Measurements from ENCODE around the gene AFF3. TPM values are rescaled to one million over a fixed set of nuclear protein-coding genes. Genes with fewer than 3 reads are reported as not detected.

Gene AFF3
- total and polyA plus RNA-seq, 4 donors = 4.2 to 90.9 (median 14.6) TPM

DNA sequence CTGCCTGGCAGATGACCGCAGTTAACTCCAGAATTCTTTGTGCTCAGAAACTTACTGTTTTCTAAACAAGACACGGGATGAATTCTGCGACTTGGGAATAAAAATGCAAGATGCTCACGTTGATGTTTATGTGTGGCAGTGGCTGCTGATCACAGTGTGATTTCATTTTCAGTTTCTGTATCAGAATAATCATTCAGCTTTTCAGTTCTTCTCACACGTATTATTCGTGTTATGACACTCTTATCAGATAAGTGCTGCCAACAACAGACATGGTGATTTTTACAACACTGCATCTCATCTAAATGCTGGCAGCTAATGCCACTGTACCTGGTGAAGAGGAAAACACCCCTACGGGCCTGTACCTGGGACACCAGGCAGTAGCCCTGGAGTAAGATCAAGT lies 379.7 kb downstream of the AFF3 start:
- no peaks in the 10 kb centered on the region for H3K9me3 ChIP-seq (ENCODE audit: control insufficient read depth in 4 of 4, insufficient read depth in 3 of 4, low read length in 3 of 4)
- TF ChIP-seq, protein P1, sequence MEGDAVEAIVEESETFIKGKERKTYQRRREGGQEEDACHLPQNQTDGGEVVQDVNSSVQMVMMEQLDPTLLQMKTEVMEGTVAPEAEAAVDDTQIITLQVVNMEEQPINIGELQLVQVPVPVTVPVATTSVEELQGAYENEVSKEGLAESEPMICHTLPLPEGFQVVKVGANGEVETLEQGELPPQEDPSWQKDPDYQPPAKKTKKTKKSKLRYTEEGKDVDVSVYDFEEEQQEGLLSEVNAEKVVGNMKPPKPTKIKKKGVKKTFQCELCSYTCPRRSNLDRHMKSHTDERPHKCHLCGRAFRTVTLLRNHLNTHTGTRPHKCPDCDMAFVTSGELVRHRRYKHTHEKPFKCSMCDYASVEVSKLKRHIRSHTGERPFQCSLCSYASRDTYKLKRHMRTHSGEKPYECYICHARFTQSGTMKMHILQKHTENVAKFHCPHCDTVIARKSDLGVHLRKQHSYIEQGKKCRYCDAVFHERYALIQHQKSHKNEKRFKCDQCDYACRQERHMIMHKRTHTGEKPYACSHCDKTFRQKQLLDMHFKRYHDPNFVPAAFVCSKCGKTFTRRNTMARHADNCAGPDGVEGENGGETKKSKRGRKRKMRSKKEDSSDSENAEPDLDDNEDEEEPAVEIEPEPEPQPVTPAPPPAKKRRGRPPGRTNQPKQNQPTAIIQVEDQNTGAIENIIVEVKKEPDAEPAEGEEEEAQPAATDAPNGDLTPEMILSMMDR (IDR thresholded peaks at IDR 0.05; ENCODE audit: control extremely low read depth, extremely low read depth) = no peak
- WGBS, 2 donors = 74 to 85% methylated on average over 7 of the region's 7 CpGs
- no peaks in the 10 kb centered on the region for H3K27me3 ChIP-seq (ENCODE audit: control insufficient read depth in 3 of 3, insufficient read depth in 3 of 3, low read length in 2 of 3)
- no peak overlapping the region for H3K27ac ChIP-seq (ENCODE audit: low read depth in 1 of 2, low read length in 1 of 2)
- ATAC-seq (ENCODE audit: insufficient read depth, low FRiP score) (no peak), DNase-seq (no peak)
- no peak overlapping the region for H3K4me3 ChIP-seq
- H3K4me1 ChIP-seq (ENCODE audit: control insufficient read depth in 5 of 5, insufficient read depth in 5 of 5, low read length in 5 of 5) = peaks cover 0 to 5% (median 0%) of the 10 kb centered on the region in 5 donors
- H3K9ac ChIP-seq (ENCODE audit: insufficient read depth in 1 of 2, low read length in 2 of 2) = peak overlapping the region in 1 of 2 donors; percentile 3
- H3K36me3 ChIP-seq (ENCODE audit: control insufficient read depth in 4 of 4, insufficient read depth in 4 of 4, low read length in 4 of 4) = peaks cover 0 to 3% (median under 1%) of the 10 kb centered on the region in 4 donors

DNA sequence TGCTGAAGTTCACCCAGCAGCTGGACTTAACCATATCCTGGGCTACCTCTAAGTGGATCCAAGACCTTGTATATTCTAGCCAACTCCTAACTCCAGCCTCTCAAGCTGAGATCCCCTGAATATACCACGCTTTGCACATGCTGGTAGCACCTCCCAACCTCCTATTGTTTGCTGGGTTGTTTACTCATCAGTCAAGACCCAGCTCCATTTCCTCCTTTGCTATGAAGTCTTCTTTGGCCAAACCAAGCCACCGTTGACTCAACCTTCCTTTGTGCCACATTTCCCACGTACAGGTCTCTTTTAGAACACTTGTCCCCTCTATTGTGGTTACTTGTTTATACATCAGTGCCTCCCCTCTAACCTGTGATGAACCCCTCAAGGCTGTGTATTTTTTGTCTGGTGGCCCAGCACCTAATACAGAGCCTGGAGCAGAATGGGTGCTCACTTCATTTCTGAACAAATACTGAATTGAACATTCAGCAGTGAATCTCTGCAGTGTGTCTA lies 384.7 kb downstream of the AFF3 start:
- TF ChIP-seq, protein P1 (IDR thresholded peaks at IDR 0.05; ENCODE audit: control extremely low read depth, extremely low read depth) = no peak
- Histone ChIP-seq H3K27ac (ENCODE audit: low read depth in 1 of 2, low read length in 1 of 2) (peak overlapping the region in 1 of 2 donors; percentile 28), H3K4me3 (no peak overlapping the region), H3K9me3 (ENCODE audit: control insufficient read depth in 4 of 4, insufficient read depth in 3 of 4, low read length in 3 of 4) (no peaks in the 10 kb centered on the region), H3K36me3 (ENCODE audit: control insufficient read depth in 4 of 4, insufficient read depth in 4 of 4, low read length in 4 of 4) (peaks cover 0 to 3% (median under 1%) of the 10 kb centered on the region in 4 donors), H3K4me1 (ENCODE audit: control insufficient read depth in 5 of 5, insufficient read depth in 5 of 5, low read length in 5 of 5) (peaks cover 0 to 2% (median 0%) of the 10 kb centered on the region in 5 donors), H3K9ac (ENCODE audit: insufficient read depth in 1 of 2, low read length in 2 of 2) (no peak overlapping the region), H3K27me3 (ENCODE audit: control insufficient read depth in 3 of 3, insufficient read depth in 3 of 3, low read length in 2 of 3) (no peaks in the 10 kb centered on the region)
- WGBS, 2 donors = 58 to 70% methylated on average over 3 of the region's 3 CpGs
- no peak for ATAC-seq (ENCODE audit: insufficient read depth, low FRiP score)
- DNase-seq = no peak

DNA sequence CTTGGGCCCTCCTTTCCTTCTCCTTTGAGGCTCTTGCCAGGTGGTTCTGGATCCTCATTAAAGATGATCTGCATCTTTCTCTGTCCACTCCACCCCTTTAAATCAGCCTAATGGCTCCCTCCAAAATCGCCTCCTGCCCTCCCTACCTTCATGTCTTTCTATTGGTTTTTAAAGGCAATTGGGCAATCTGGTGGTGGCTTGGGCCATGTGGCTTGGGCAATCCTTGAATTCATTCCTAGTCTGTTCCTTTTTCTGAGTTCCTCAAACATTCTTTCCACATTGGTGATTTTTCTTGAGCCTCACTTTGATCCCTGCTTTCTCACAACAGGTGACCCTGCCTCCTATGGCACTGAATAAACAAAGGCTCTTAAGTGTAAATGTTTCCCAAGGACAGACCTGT lies 386.3 kb downstream of the AFF3 start:
- H3K4me1 ChIP-seq (ENCODE audit: control insufficient read depth in 5 of 5, insufficient read depth in 5 of 5, low read length in 5 of 5) = peaks cover 0 to 2% (median 0%) of the 10 kb centered on the region in 5 donors
- no peak for ATAC-seq (ENCODE audit: insufficient read depth, low FRiP score)
- TF ChIP-seq, protein P1 (IDR thresholded peaks at IDR 0.05; ENCODE audit: control extremely low read depth, extremely low read depth) = no peak
- H3K27ac ChIP-seq (ENCODE audit: low read depth in 1 of 2, low read length in 1 of 2) = no peak overlapping the region
- H3K27me3 ChIP-seq (ENCODE audit: control insufficient read depth in 3 of 3, insufficient read depth in 3 of 3, low read length in 2 of 3) = no peaks in the 10 kb centered on the region
- H3K4me3 ChIP-seq = no peak overlapping the region
- H3K9ac ChIP-seq (ENCODE audit: insufficient read depth in 1 of 2, low read length in 2 of 2) = no peak overlapping the region
- no peaks in the 10 kb centered on the region for H3K9me3 ChIP-seq (ENCODE audit: control insufficient read depth in 4 of 4, insufficient read depth in 3 of 4, low read length in 3 of 4)
- WGBS, 2 donors = 40 to 67% methylated on average over 1 of the region's 1 CpG
- H3K36me3 ChIP-seq (ENCODE audit: control insufficient read depth in 4 of 4, insufficient read depth in 4 of 4, low read length in 4 of 4) = no peaks in the 10 kb centered on the region
- no peak for DNase-seq

DNA sequence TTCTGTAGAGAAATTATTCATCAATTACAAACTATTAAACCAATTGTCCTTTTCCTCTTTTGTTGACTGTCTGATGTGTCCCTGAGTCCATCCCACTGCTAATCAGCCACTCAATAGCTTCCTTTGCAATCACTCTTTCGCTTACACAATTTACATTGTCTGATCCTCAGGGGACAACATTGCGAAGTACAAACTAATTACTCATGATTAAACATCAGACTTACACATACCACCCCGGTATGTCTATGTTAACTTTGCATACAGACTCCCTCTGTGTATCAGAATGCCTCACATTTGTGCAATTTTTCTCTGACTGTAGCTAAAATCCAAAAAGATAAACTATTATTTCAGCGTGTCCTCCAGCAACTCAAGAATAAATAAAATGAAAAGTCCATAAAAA lies 388.2 kb downstream of the AFF3 start:
- H3K9me3 ChIP-seq (ENCODE audit: control insufficient read depth in 4 of 4, insufficient read depth in 3 of 4, low read length in 3 of 4) = no peaks in the 10 kb centered on the region
- 65 to 68% methylated on average over 4 of the region's 4 CpGs for WGBS, 2 donors
- peaks cover 0 to 2% (median 0%) of the 10 kb centered on the region in 5 donors for H3K4me1 ChIP-seq (ENCODE audit: control insufficient read depth in 5 of 5, insufficient read depth in 5 of 5, low read length in 5 of 5)
- no peaks in the 10 kb centered on the region for H3K27me3 ChIP-seq (ENCODE audit: control insufficient read depth in 3 of 3, insufficient read depth in 3 of 3, low read length in 2 of 3)
- H3K4me3 ChIP-seq = no peak overlapping the region
- H3K36me3 ChIP-seq (ENCODE audit: control insufficient read depth in 4 of 4, insufficient read depth in 4 of 4, low read length in 4 of 4) = no peaks in the 10 kb centered on the region
- DNase-seq (no peak), ATAC-seq (ENCODE audit: insufficient read depth, low FRiP score) (no peak)
- no peak overlapping the region for H3K9ac ChIP-seq (ENCODE audit: insufficient read depth in 1 of 2, low read length in 2 of 2)
- TF ChIP-seq, protein P1 (IDR thresholded peaks at IDR 0.05; ENCODE audit: control extremely low read depth, extremely low read depth) = no peak
- H3K27ac ChIP-seq (ENCODE audit: low read depth in 1 of 2, low read length in 1 of 2) = no peak overlapping the region

Measured in lung (tissue), 12 donors.